Measurements from ENCODE around the gene UGT1A10. TPM values are rescaled to one million over a fixed set of nuclear protein-coding genes. Genes with fewer than 3 reads are reported as not detected.
A peak's percentile ranks its signal among the peaks of the same experiment; 100 is the strongest.

UGT1A10 gene
- total and polyA plus RNA-seq, 10 of the 15 experiments (the other 5 are each of a cell fraction or from before 2014, with no cell fraction given) = not detected

DNA sequence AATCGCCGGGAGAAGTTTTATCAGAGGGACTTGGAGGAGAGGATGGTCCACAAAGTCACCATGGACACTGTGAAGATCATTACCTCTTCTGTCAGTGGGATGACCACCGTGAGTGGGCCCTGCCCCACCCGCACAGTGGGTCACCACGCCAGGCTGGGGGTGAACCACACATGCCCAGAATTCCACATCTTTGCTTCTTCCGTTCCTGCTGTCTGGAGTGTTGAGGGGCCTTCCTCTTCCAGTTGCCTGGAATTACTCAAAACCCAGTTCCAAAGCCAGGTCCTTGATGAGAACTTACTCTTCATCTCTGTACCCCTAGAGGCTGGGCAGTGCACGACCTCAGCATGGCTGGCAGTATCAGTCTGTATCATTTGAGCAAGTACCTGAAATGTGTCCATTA lies 164.0 kb downstream of the UGT1A10 start (continued):
- no peak for TF ChIP-seq ZZZ3 (IDR thresholded peaks at IDR 0.05; ENCODE audit: control insufficient read depth, insufficient read length, low read depth)

DNA sequence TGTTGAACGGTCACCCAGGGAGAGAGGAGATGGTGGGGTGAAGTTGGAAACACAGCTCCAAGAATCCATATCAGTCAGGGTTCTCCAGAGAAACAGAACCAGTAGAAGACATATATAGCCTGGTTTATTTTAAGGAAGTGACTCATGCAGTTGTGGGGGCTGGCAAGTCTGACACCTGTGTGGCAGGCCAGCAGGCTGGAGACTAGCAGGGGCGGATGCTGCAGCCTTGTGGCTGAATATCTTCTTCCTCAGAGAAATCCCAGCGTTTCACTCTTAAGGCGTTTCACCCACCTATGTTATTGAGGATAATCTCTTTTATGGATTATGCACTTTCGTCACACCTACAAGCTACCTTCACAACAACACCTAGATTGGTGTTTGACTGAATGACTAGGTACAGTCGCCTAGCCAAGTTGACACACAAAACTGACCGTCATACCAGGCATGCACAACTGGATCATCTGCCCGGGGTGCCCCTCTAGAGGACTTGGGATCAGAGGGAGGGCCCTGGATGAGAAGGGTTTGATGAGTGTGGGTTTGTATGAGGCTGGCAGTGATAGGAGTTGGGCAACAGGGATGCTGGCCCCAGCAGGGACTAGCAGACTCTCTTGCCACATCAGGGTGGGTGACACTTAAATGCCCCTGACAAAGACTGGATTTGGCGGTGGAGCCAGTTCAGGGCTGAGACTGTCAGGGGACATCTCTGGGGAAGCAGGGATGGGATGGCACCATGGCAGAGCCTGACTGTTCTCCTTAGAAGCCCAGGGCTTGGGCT lies 165.3 kb downstream of the UGT1A10 start:
- intact Hi-C loops (cut with micrococcal nuclease; ENCODE audit: unreplicated experiment) = no loop called here
- Histone ChIP-seq H3K4me3 (no peak overlapping the region), H3K27me3 (replicated peaks in 1 of 2; ENCODE audit: control insufficient read depth in 2 of 2, insufficient read depth in 2 of 2, low read length in 1 of 2) (no peaks in the 10 kb centered on the region; a peak in 1 of 4 replicates), H3K4me1 (ENCODE audit: control insufficient read depth, insufficient read depth, low read length) (no peaks in the 10 kb centered on the region), H3K27ac (ENCODE audit: control insufficient read depth, insufficient read depth) (no peak overlapping the region), H3K4me2 (ENCODE audit: control insufficient read depth, insufficient read depth) (no peak overlapping the region), H2AFZ (ENCODE audit: control insufficient read depth, low read depth, low read length) (no peak overlapping the region), H3K9ac (ENCODE audit: control insufficient read depth, insufficient read depth, low read length) (no peak overlapping the region), H3K36me3 (ENCODE audit: control insufficient read depth in 2 of 2, insufficient read depth in 2 of 2, low read length in 1 of 2) (no peaks in the 10 kb centered on the region), H3K79me2 (ENCODE audit: control insufficient read depth, insufficient read depth, low read length) (no peaks in the 10 kb centered on the region), H3K9me3 (replicated peaks; ENCODE audit: control insufficient read depth, insufficient read depth, low read length) (no peaks in the 10 kb centered on the region), H4K20me1 (ENCODE audit: control insufficient read depth, insufficient read depth) (no peaks in the 10 kb centered on the region)
- WGBS (ENCODE audit: insufficient coverage, insufficient replicate concordance, low lambda C conversion rate, missing lambda C conversion rate) = 18% methylated on average over 9 of the region's 9 CpGs
- no peak for DNase-seq (ENCODE audit: low read depth, low spot score)
- in situ Hi-C loops (cut with MboI) = no loop called here
- FAIRE-seq = no peak
- CTCF ChIA-PET = no interaction called here
- BruUV-seq (replicated peaks) = no TSS peak
- SMC1A ChIA-PET (ENCODE audit: uncharacterized antibody, unreplicated experiment) = no interaction called here
- TF ChIP-seq NFXL1 (IDR thresholded peaks at IDR 0.05; ENCODE audit: borderline replicate concordance) (no peak), CHD1 (IDR thresholded peaks at IDR 0.05; ENCODE audit: low read depth, low read length) (no peak), CHD2 (IDR thresholded peaks at IDR 0.05; ENCODE audit: borderline replicate concordance, low read depth, low read length) (no peak), RUNX3 (IDR thresholded peaks at IDR 0.05; ENCODE audit: low read length) (no peak), MEF2A (IDR thresholded peaks at IDR 0.05; ENCODE audit: insufficient read depth, low read depth, low read length) (peak; percentile 62; the same call in 1 of the 2 replicates), SPI1 (IDR thresholded peaks at IDR 0.05; ENCODE audit: borderline replicate concordance, insufficient read depth, low read depth, low read length) (peak; percentile 49; the same call in 1 of the 2 replicates), TCF12 (IDR thresholded peaks at IDR 0.05; ENCODE audit: low read depth, low read length) (0 out of 2 replicates have a peak, but pooled peaks have one; percentile 46), BHLHE40 (IDR thresholded peaks at IDR 0.05; ENCODE audit: borderline replicate concordance in 1 of 2, low read depth in 2 of 2, low read length in 1 of 2) (no peak), ZSCAN29 (IDR thresholded peaks at IDR 0.05) (no peak)
- RAD21 ChIA-PET (ENCODE audit: unreplicated experiment) = no interaction called here
- peak; percentile 50; the same call in 1 of the 3 replicates for ATAC-seq
- POLR2A ChIA-PET = no interaction called here

Data from GM12878 (cell line).